ENCODE measurements around the gene UFC1. TPM values are rescaled to one million over a fixed set of nuclear protein-coding genes. Genes with fewer than 3 reads are reported as not detected.

Gene UFC1
- total and polyA plus RNA-seq, 12 donors, result 43.0 to 142 (median 74.9) TPM

- ATAC-seq (no peak), DNase-seq (no peak)
- intact Hi-C loops (cut with DNase I), result no loop called here
- Histone ChIP-seq H3K27ac (peak overlapping the region in 1 of 10 donors; percentile 23), H3K27me3 (no peaks in the 10 kb centered on the region), H3K9me3 (no peaks in the 10 kb centered on the region), H3K4me3 (no peak overlapping the region), H3K36me3 (peaks cover 0 to 72% (median 52%) of the 10 kb centered on the region in 9 donors), H3K4me1 (peaks cover 13 to 46% (median 30%) of the 10 kb centered on the region in 9 donors)
- TF ChIP-seq CTCF (IDR thresholded peaks at IDR 0.05), result no peak
- 70 to 75% methylated on average over 4 of the region's 4 CpGs for WGBS, 2 donors
These were observed 31.9 kb upstream of the UFC1 start for GRCh38 chr1:161121834-161122233.

GRCh38 chr1:161122967-161123366 lies 30.8 kb upstream of the UFC1 start:
- ATAC-seq (no peak), DNase-seq (no peak)
- intact Hi-C loops (cut with DNase I), result no loop called here
- H3K4me3 ChIP-seq, result no peak overlapping the region
- H3K27me3 ChIP-seq, result no peaks in the 10 kb centered on the region
- peaks cover 0 to 84% (median 63%) of the 10 kb centered on the region in 9 donors for H3K36me3 ChIP-seq
- H3K4me1 ChIP-seq, result peaks cover 10 to 52% (median 33%) of the 10 kb centered on the region in 9 donors
- H3K27ac ChIP-seq, result no peak overlapping the region
- H3K9me3 ChIP-seq, result no peaks in the 10 kb centered on the region
- 83 to 87% methylated on average over 6 of the region's 6 CpGs for WGBS, 2 donors
- TF ChIP-seq CTCF (IDR thresholded peaks at IDR 0.05), result no peak

GRCh38 chr1:161127649-161128048 lies 26.1 kb upstream of the UFC1 start:
- H3K4me3 ChIP-seq, result no peak overlapping the region
- peaks cover 0 to 53% (median 39%) of the 10 kb centered on the region in 9 donors for H3K4me1 ChIP-seq
- 80 to 90% methylated on average over 2 of the region's 2 CpGs for WGBS, 2 donors
- H3K36me3 ChIP-seq, result peaks cover 0 to 82% (median 38%) of the 10 kb centered on the region in 9 donors
- intact Hi-C loops (cut with DNase I), result loop anchor here in 1 of 10 donors (1.0 kb wide), 1 partner anchor 8 kb away; no protein-coding TSS in a partner anchor
- peak overlapping the region in 1 of 10 donors; percentile 22 for H3K27ac ChIP-seq
- TF ChIP-seq CTCF (IDR thresholded peaks at IDR 0.05), result no peak
- no peak for DNase-seq
- H3K27me3 ChIP-seq, result no peaks in the 10 kb centered on the region
- no peak for ATAC-seq
- H3K9me3 ChIP-seq, result no peaks in the 10 kb centered on the region

GRCh38 chr1:161128591-161129420 lies 25.0 kb upstream of the UFC1 start:
- Histone ChIP-seq H3K27me3 (no peaks in the 10 kb centered on the region), H3K27ac (peak overlapping the region in 1 of 10 donors; percentile 89), H3K9me3 (no peaks in the 10 kb centered on the region), H3K36me3 (peaks cover 0 to 70% (median 28%) of the 10 kb centered on the region in 9 donors), H3K4me1 (peaks cover 2 to 58% (median 43%) of the 10 kb centered on the region in 9 donors), H3K4me3 (no peak overlapping the region)
- DNase-seq (no peak), ATAC-seq (no peak)
- TF ChIP-seq CTCF (IDR thresholded peaks at IDR 0.05), result no peak
- intact Hi-C loops (cut with DNase I), result loop anchor here in 1 of 10 donors (1.0 kb wide), 1 partner anchor 10 kb away; no protein-coding TSS in a partner anchor
- WGBS, 2 donors, result 87 to 88% methylated on average over 4 of the region's 4 CpGs
